ENCODE measurements around the gene FKBP14.
A peak's percentile ranks its signal among the peaks of the same experiment; 100 is the strongest.

The FKBP14 gene

DNA sequence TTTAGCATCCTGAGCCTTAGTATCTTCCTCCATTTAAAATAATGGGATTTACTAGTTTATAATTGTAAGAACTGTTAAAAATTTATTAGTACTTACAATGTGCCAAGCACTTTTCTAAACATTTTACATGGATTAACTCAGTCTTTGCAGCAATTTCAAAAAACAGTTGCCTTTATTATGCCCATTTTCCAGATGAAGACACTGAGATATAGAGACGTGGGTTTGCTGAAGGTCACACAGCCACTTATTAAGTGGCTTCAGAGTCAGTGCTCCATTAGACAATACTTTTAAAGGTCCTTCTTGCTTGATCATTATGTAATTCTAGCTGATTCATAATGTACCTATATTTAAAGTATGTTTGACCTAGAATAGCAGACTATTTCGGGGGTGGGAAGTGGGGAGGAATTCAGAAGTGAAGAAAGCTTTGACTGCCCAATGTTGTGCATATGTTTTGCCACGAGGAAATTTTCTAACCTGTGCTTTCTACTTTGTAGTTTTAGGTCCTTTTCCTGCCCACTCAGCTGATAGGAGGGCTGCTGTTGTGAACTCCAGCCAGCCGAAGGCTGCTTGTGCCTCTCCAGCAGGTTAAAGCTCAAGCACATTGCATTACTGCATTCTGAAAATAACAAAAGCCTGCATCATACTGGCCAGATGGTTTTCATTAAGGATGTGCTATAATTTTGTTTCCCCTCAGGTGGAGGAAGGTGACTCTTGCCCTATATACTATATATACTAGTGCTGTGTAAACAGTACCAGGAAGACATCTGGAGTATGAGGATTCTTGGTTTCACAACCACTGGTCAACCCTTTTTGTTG is 6.0 kb upstream of the FKBP14 start:
- DNase-seq: no peak

DNA sequence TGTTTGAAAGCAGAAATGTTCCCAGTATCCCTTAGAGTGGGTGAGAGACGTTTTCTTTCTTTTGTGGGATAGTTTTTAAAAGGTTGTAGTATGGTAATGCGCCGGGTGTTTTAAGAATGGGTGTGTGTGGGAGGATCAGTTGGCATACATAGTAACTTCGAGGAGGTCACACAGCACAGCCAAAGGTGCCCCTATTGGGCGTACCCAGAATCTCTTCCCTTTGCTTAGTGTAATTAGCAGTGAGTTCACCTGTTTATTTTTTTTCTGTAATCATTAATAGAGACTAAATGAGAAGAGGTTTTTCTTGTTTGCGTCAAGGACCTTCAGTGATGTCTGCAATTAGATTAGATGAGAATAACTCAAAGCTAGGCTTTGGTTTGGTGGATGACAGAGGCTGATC is 3.2 kb upstream of the FKBP14 start:
- DNase-seq: no peak

DNA sequence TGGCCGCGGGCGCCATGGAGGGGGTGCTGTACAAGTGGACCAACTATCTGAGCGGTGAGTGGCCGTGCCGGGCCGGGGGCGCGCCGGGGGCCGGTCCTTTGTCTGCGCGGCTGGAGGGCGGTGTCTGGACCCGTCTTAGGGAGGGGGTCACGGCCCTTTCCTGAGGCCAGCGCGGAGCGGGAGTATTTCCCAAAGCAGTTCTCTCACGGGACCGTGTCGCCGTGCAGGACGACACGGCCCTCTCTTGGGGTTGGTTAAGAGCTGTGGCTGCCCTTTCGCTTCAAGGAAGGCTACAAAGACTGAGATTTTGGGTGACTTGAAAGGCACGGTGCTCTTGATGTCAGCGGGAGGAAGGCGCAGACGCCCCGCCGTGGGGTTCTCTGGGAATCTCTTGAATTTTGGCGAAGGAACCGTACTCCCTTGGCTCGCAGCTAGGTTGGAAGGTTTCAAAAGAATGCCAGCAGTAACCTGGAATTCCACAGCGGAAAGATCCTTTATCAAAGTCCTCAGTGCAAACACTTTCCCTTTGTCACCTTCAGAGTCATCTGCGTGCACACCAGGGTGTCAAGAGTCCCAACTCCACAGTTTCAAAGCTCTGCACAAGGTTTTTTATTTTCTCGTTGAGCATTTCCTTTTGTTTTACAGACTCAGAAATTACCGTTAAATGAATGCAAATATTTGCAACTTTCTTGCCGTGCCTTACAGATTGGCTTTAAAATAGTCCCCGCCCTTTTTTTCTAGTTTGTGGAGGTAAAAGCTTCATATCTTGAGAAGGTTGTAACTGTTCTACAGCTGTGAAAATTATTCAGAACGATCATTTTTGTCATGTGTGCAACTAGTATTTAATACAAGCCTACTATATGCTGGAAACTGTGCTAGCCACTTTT is 2.5 kb upstream of the FKBP14 start:
- DNase-seq: no peak

DNA sequence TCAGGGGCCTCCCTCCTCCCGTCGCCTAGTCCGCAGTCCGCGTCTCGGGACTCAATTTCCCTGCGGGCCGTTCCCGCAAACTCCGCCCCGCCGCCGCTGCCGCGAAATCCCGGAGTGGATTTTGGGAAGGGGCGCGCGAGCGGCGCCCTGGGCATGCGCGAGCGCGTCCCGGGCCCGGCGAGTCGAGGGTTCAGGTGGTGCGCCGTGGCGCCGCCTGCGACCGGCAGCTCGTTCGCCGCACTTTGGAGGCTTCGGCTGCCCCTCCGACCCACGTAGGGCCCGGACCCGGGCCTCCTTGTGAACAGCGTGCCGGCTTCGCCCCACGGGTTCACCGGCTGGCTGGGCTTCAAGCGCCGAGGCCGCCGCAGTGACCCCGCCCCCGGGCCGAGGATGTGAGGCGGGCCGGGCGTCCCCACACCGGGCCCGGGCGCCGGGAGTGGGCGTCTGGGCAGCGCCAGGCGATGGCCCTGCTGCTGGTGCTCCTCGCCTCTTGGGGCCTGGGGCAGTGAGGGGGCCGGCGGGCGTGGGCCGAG is 1.8 kb upstream of the FKBP14 start, which contains the start of gene PLEKHA8:
Gene PLEKHA8, plus strand, starts transcription at position 197 of the 533 bp plus-strand sequence. CDS start 351 bp downstream, outside the sequence.
- peak; percentile 86 for DNase-seq

DNA sequence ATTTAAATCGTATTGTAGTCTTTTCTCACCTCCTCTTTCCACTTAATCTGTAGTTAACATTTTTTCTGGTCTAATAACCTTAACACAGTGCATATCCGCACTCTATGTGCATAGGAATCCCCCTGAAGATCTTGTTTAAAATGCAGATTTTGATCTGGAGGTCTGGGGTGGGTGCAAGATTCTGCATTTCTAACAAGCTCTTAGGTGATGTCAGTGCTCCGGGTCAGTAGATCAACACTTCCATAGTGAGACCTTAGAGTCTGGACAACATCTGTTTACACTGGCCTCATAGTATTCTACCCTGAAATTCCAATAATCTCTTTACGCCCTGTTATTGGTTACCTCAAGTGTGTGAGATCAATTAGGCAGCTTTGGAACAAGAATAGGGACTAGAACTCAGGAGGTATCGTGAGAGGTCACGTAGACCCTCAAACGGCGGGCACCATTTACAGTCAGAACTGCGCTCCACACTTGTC is 1.3 kb upstream of the FKBP14 start:
- no peak for DNase-seq

DNA sequence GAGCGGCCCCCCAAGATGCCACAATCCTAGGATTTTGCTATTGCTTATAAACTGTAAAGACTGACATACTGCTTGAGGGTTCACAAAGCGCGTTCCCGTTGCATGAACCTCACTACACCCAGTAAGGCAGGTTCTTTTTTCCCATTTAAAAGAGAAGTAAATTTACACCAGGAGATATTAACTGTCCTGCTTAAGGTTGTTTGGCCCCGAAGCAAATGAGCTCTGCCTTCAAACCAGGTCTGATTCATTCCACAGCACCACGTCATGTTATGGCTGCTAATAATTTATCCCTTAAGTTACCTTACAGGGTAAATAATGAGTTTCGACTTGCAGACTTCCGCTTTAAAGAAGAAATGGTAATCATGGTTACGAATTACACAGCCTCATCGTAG is 559 bp upstream of the FKBP14 start:
- peak; percentile 27 for DNase-seq

DNA sequence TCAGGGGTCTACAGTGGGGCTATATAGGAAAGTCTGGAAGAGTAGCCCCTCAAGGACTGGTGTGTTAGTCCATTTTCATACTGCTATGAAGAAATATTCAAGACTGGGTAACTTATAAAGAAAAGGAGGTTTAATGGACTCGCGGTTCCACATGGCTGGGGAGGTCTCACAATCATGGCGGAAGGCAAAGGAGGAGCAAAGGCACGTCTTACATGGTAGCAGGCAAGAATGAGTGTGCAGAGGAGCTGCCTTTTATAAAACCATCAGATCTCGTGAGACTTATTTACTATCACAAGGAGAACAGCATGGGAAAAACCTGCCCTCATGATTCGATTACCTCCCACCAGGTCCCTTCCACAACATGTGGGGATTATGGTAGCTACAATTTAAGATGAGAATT is 3.0 kb downstream of the FKBP14 start:
- no peak for DNase-seq

DNA sequence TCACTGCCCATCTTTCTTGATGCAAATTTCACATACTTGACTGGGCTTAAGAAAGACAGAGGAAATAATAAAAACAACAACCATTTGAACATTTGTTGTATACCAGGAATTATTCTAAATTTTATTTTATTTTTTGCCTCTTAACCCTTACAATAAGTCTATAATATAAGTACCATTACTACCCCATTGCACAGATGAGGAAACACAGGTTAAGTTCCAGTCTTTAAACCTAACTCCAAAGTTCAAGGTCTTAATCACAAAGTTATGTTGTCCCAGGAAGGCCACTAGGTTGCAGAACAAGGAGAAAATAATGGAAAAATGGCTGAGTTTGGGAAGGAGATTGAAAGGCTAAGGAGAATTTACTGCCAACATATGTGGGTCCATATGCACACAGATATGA is 3.5 kb downstream of the FKBP14 start:
- DNase-seq: no peak

DNA sequence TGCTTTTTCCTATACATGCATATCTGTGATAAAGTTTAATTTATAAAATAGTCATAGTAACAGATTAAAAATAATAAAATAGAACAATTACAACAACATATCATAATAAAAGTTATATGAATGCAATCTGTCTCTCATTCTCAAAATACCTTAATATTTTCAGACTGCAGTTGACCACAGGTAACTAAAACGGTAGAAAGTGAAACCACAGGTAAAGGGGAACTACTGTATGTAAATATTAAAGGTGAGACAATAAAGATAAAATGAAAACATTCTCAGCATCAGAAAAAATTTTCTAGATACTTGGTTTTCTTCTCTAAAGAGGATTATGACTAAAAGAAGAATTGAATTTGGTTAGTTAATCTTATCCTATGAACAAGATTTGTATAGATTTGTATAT is 6.0 kb downstream of the FKBP14 start:
- DNase-seq: no peak

DNA sequence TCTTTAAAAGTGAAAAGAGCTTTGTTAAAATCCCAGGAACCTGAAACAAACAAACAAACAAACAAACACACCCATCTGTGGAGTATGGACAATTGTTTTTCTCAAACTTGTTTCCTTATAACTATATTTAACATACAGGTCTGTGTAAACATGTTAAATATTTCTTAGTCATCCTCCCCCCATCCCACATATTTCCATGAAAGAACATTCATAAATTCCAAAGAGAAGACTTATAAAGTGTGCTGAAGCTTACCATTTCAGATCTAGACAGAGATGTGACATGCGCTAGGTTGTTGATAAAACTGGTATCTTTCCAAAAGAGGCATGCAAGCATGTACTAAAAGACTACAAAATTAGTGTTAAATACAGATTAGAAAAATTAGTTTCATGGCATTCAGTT is 6.5 kb downstream of the FKBP14 start:
- no peak for DNase-seq

DNA sequence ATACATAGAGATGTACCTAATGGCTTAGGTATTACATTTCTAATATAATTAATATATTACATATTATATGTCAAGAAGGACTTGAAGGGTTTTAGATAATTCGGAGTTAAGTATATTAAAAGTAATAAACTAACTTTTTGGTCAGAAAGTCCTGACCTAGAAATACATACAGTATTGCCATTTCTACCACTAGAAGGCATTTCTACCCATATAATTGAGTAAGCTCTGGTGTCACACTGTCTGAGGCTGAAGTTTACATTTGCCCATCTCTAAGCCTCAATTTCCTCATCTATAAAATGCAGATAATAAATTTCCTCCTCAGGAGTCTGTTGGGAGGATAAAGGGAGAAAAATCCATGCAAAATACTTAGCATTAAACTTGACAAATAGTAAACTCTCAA is 7.1 kb downstream of the FKBP14 start:
- DNase-seq: no peak

DNA sequence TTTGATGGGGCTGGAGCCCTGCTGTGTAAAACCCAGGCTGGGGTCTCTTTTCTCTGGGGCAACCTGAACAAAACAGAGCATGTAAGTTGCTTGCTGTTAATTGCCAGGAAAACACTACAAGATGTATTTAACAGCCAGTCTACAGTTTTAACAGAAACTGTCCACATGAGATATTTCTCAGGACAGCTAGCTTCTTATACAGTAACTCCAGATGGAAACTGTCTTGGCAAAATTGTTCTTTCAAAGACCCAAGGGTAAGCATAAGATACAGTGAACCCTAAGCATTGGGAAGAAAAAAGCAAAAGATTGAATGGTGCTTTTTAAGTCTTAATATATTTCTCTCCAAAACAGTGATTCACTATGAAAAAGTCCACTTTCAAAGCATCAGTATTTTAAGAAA is 8.1 kb downstream of the FKBP14 start:
- DNase-seq: no peak

DNA sequence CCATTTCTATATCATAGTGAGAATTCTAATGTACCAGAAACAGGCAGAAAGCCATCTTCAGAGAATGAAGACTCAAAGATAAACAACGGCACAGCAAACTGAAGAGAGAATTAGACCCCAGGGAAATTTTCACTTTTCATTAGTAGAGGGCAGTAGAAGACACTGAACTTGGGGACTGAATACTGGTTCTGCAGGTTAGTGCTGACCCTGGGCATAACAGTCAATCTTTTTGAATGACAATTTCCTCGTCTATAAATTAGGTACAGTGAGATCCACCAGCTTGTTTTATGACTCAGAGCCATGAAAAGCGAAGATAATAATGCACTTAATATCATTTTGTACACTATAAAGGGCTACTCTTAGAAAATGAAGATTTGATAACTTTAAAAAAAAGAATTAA is 13.7 kb downstream of the FKBP14 start:
- no peak for DNase-seq

DNA sequence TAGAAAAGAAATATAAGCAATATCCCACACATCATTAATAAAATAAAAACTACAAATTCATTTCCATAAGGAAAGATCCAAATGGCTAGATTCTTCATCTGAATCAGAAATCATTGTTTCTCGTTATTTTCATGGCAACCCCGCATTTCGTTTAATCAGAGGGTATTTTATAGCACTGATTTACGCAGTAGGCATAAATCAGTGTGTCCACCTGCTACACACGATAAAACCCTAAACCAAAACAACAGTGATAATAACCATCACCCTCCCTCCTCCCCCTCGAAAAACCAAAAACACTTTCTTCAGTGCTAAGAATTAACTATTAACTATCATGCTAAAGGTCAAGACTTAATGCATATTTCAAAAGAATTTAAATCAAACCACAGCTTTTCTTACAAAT is 16.5 kb downstream of the FKBP14 start:
- no peak for DNase-seq

DNA sequence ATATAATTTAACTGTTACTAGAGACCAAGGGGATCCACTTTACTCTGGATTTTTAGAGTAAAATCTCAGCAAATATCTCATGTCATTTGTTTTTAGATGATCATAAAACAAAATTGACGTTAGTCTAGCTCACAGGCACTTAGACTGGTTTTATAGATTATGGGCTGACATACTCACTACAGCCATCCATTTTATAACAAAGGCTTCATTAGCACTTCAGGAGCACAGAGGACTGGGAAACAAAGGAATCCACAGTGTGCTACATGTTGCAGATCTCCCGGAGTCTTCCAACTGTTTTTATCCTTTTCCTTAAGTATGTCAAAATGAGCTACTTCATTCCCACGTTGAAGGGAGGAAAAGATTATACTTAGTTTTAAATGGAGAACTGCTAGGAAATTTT is 21.0 kb downstream of the FKBP14 start:
- no peak for DNase-seq

DNA sequence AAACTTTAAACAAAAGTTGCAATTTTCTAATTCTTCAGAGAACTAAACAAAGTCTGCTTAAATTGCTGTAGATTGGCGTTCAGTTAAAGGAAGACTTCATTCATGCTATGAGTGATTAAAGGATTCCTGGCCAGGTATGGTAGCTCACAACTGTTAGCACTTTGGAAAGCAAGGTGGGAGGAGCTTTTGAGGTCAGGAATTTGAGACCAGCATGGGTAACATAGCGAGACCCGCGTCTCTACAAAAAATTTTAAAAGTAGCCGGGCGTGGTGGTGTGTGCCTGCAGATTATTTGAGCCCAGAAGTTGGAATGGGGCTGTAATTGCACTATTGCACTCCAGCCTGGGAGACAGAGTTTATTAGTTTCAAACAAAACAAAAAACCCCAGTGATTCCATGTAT is 23.4 kb downstream of the FKBP14 start:
- no peak for DNase-seq

DNA sequence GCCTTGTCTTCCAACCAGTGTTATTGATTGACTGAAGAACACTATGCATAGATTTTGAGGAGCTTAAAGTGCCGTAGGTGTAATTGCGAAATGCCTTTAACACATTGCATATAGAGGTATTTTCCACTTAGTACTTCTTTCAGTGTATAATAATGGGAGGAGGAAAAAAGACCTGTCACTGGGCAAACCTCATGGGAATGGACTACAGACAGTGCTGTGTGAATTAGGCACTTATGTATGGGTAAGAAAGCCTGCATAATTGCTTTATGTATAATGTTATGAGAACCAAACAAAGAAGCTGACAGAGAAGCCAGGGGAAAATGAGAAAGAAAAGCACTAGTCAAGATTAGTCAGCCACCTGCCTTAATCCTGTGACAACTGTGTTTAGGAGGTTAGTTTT is 24.5 kb downstream of the FKBP14 start:
- no peak for DNase-seq

DNA sequence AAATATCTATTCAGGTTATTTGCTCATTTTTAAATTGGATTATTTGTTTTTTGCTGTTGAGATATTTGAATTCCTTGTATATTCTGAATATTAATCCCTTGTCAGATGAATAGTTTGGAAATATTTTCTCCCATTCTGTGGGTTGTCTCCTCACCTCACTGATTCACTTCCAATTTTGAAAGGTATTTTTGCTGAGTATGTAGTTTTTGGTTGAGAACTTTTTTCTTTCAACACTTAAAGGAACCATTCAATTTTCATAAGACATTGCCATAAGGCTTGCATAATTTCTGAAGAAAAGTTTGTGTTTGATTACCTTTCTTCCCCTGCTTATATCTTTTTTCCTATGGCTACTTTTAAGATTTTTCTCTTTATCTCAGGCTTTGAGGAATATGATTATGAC is 28.0 kb downstream of the FKBP14 start:
- DNase-seq: no peak

DNA sequence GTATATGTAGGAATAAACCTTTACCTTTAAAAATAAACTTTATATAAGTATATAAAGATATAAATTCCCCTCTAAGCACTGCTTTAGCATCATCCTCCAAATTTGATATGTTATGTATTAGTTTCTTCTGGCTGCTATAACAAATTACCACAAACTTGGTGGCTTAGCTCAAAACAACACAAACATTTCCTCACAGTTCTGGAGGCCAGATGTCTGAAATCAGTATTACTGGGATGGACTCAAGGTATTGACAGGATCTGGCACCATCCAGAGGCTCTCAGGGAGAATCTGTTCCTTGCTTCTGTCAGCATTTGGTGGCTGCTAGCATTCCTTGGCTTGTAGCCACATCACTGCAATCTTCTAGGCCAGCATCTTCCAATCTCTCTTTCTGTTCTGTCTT is 30.2 kb downstream of the FKBP14 start:
- no peak for DNase-seq

DNA sequence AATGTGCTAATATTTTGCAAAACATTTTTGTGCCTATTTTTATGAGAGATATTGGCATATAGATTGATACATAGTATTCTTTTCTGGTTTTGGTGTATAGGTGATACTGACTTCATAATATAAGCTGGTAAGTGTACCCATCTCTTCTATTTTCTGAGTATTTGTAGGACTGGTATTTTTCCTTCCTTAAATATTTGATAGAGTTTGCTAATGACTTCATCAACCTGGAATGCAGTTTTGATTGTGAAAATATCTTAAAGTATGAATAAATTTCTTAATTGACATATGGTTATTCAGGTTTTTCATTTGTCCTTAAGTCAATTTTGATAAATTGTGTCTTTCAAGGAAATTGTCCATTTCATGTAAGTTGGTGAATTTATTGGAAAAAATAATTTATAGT is 30.9 kb downstream of the FKBP14 start:
- no peak for DNase-seq

DNA sequence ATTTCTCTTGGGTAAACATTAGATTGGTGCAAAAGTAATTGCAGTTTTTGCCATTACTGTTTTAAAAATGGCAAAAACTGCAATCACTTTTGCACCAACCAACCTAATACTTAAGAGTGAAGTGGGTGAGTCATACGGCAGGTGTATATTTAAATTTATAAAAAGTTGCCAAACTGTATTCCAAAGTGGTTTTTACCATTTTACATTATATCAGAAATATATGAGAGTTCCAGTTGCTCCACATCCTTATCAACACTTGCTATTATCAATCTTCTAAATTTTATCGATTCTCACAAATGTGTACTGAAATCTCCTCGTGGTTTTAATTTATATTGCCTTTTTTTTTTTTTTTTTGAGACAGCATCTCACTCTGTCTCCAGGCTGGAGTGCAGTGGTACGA is 33.4 kb downstream of the FKBP14 start:
- DNase-seq: no peak

DNA sequence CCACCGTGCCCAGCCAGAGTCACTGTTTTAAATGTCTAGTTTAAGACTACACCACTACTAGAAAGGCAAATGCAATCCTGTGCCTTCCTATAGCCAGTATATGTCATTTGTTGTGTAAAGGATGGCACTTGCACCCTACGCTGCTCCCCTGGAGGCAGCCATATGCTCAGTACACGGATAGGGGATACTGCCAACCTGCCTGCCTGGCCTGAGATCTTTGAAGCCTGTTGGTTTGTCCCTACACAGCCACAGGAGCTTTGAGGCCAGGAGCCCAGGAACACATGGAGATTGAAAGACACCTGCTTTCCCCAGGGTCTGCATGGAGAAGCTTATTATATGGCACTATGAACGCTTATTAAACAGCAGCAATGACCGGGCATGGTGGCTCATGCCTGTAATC is 34.6 kb downstream of the FKBP14 start:
- DNase-seq: no peak

DNA sequence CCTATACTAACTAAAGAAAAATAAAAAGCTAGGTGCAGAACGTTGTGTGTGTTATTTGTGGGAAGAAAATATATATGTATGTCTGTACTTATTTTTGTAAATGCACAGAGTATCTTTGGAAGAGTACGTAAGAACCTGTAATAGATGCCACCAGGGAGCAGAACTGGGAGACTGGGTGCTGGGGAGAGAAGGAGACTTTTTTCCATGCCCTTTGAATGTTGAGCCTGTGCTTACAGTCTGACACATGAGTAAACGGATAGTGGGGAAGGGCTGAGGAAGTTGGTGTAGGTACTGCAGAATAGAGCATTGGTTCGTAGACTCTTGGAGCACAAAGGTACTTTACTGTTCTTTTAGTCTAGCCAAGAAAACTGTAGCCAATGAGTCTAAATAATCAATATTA is 35.6 kb downstream of the FKBP14 start:
- no peak for DNase-seq
